HUDEP-2 (cell line): Measurements from ENCODE around the gene ELMO1.

Experiments used
- DNase-seq, 76 experiments: peaks; one replicate each; lab custom pipeline; 2025; ENCODE audit not compliant: unreplicated experiment in 76 of 76; lab: John Stamatoyannopoulos, UW

The ELMO1 gene

DNA sequence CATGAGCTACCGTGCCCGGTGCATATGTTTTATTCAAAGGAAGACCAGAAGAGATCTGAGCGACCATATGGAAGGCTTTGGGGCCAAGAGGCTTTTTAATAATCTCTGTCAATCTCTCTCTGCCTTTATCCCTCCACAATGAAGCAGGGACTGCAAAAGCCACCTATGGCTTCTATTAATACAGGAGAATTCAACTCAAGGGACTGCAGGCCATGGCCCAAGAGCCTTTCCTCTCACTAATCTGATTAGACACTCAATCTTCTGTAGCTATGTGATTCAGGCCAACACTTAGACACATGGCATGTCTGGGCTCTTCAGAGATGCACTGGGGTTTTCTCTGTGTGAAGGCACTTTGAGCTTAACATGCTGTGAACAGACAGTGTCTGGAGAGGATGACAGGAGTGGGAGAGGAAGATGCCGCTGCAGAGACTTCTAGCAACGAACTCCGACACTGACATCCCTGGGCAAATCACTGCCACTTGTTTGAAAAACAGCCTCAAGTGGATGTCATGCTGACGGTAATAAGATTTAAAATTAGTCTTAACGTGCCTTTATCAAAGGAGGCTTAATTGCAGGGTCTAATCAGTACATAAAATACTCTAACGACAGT, 609.9 kb downstream of the ELMO1 start:
- no peak for DNase-seq

- no peak for DNase-seq
These were observed 617.6 kb downstream of the ELMO1 start for GRCh38 chr7:36831049-36831448.

- DNase-seq, result no peak
These were observed 620.6 kb downstream of the ELMO1 start for GRCh38 chr7:36827726-36828703.

GRCh38 chr7:36825501-36825900, 623.2 kb downstream of the ELMO1 start:
- DNase-seq, result no peak

GRCh38 chr7:36823353-36823752, 625.3 kb downstream of the ELMO1 start:
- DNase-seq, result no peak

- no peak for DNase-seq
These were observed 627.0 kb downstream of the ELMO1 start for GRCh38 chr7:36821617-36822016.

DNA sequence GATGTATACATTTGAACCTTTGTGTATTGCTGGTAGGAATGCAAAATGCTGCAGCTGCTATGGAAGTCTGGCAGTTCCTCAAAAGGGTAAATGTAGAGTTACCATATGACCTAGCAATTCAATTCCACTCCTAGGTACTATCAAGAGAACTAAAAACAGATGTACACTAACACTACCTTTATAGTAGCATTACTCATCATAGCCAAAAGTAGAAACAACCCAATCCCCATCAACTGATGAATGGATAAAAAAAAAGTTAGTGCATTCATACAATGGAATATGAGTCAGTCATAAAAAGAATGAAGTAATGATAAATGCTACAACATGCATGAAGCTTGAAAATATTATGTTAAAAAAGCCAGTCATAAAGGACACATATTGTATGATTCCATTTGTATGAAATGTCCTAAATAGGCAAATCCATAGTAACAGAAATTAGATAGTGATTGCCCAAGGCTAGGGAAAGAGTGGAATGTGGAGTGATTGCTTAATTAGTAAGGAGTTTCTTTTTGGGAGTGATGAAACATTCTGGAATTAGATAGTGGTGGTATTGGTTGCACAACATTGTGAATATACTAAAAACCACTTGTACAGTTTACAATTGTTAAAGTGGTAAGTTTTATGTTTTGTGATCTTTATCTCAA, 628.0 kb downstream of the ELMO1 start:
- no peak for DNase-seq

DNA sequence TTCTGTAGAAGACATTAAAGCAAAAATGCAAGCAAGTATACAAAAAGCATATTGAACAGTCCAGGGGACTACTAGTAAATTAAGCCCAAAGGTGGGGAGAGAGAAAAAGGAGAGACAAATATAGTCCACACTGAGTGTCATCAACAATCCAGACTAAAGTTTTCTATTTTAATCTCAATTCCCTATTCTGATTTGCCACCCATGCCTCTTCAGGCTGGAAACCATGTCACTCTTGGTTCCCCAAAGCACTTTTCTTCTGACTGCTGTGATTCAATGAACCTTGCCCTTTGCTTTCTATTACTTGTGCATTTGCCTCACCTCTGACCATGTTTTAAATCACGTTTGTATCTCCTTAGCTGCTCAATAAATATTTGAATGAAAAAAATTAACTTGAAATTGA, 629.0 kb downstream of the ELMO1 start:
- no peak for DNase-seq

GRCh38 chr7:36814311-36814710, 634.4 kb downstream of the ELMO1 start:
- no peak for DNase-seq

DNA sequence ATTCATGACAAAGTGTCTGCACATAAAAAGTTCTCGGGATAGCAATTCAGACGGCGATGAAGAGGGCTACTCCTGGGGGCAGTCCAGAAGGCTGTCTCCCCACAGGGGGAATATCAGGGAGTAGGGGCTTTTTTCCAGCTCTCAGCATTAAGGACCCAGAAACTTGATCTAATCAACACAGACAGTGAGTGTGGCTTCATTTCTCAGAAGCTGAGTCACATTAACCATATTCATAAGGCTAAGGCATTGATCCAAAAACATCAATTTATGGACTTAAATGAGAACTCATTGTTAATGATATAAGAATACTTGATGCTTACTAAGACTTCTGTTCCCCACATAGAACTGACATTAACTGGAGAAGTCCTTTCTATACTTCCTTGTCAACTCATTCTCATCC, 636.9 kb downstream of the ELMO1 start:
- DNase-seq, result no peak

- no peak for DNase-seq
These were observed 638.2 kb downstream of the ELMO1 start for GRCh38 chr7:36810489-36810888.

DNA sequence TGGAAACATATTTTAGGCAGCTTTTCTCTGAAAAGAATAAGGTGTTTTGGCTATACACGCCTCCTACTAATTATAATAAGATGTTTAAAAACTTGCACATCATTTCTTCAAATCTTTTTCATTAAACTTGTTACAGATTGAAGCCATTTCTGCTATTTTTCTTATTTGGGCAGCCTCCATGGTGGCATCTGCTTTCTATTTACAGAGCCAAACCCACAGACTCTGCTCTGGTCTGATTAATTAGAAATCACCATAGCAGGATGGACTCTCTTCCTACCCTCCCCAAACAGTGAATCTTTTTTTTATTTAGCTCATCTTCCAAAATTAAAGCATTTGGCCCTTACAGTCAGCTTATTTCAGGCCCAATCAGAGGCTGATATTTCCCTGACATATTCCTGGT, 638.6 kb downstream of the ELMO1 start:
- no peak for DNase-seq

DNA sequence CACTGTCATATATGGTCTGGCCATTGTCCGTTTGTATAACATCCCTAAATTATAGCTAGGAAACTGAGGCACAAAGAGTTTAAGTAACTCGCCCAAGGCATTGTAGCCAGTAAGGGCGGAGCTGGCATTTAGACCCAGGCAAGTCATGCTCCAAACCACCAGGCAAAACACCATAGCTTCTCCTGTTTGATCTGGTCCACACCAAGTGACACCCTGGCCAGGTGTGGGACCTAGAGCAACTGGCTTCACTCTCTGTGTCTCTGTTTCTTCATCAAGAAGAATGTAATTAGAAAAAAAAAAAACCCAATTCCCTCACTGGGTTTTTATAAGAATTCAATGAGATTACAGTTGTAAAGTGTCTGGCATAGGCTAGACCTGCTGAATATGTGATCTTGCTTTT, 639.2 kb downstream of the ELMO1 start:
- DNase-seq, result no peak

GRCh38 chr7:36809086-36809485, 639.6 kb downstream of the ELMO1 start:
- no peak for DNase-seq

DNA sequence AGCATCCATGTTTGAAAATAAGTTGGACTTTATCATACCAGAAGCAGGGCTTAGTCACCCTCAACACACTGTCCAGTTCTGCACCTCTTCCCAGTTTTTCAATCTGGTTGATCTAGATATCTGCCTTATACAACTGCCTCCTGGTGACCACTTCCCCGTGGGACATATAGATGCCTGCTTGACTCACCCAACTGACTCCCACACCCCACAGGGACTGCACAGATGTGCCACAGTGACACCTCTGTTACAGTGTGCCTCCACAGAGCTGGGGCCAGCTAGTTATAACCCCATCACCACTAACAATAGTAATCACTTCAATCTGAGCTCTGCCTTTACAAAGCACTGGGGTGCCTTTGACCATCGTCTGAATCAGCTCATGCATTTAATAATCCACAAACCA, 641.8 kb downstream of the ELMO1 start:
- peak in 1 of 76 experiments; percentile 5 for DNase-seq
